Fibroblast of skin of abdomen (primary cell): ENCODE results near the gene MORN3.
"Not testable (repeated sequence)": the region's sequence is repeated elsewhere in the genome, so short reads cannot be mapped to it uniquely, and the experiment has no call there.

ENCODE experiments used
- DNase-seq: peaks from one replicate; pipeline ENCODE4 v3.0.0-alpha.2; 2013

Gene MORN3

DNA sequence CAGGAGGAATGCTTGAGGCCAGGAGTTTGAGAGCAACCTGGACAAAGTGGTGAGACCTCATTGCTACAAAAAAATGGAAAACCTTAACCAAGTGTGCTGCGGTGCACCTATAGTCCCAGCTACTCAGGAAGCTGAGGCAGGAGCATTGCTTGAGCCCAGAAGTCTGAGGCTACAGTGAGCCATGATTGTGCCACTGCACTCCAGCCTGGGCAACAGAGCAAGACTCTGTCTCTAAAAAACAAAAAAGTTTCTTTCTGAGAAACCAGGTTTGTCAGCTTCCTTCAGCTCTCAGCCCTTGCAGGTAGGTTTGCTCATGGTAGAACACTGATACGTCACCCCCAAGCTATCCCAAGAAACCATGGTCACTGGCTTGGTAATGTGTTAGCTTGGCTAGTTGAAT, 20.0 kb upstream of the MORN3 start:
- DNase-seq: no peak

DNA sequence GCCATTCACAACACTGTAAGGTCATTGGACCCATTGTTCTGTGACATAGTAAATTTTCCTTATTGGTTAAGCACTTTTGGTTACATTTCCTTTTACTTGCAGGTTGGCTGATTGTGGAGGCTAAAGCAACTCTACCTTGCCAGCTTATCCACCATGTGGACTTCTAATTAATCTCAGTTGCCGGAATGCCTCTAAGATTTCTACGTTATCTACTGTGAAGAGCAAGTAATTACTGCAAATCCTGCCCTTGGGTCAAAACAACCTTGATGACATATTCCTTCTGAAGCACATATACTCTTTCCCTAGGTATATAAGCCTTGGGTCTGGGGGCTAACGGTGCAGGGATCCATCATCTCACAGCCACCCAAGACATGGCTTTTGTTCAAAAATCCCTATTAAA, 19.5 kb upstream of the MORN3 start:
- no peak for DNase-seq

DNA sequence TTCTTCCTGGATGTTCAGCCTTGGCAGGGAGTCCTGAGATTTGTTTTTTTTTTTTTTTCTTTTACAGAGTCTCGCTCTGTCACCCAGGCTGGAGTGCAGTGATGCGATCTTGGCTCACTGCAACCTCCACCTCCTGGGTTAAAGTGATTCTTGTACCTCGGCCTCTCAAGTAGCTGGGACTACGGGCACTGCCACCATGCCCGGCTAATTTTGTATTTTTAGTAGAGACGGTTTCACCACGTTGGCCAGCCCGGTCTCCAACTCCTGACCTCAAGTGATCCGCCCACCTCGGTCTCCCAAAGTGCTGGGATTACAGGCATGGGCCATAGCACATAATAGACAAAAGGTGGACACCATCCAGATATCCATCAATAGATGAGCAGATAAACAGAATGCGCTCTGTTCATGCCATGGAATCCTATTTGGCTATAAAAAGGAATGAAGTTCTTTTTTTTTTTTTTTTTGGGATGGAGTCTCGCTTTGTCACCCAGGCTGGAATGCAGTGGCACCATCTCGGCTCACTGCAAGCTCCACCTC, 10.3 kb upstream of the MORN3 start:
- not testable (repeated sequence) for DNase-seq

DNA sequence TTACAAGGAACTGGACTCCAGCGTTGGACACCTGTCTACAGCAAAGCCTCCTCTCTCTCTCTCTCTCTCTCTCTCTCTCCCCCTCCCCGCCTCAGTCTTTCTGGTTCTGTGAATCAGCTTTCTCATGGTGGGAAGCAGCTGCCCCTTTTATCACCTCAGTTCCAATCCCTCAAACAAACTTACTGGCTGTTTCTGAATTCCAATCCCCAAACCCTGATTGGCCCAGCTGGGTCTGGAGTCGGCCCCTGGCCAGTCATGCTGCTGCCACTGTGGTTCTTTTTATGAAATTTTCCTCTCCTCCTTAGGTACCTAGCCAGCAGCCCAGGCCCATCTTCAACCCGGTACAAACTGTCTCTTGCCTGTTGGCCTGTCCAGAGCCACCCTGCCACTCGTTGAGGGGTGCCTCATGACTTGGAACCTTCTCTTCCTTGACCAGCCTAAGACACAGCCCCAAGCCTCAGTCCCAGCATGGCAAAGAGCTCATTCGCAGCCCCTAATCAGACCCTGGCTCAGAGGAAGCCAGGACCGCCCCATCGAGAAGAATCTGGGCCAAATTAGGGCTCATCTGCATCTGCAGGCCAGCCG, 9.4 kb upstream of the MORN3 start:
- no peak for DNase-seq

DNA sequence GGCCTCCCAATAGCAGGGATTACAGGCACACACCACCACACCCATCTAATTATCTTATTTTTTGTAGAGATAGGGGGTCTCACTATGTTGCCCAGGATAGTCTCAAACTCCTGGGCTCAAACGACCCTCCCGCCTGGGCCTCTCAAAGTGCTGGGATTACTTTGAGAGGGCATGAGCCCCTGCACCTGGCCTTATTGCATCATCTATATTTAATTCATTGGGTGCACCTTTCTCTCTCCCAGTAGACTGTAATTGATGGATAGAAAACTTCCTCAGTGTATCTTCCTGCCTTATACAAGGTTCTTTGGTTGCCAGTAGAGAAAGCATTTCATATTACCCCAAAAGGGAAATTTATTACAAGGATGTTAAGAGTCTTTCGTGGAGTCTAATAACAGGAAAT, 8.9 kb upstream of the MORN3 start:
- no peak for DNase-seq

DNA sequence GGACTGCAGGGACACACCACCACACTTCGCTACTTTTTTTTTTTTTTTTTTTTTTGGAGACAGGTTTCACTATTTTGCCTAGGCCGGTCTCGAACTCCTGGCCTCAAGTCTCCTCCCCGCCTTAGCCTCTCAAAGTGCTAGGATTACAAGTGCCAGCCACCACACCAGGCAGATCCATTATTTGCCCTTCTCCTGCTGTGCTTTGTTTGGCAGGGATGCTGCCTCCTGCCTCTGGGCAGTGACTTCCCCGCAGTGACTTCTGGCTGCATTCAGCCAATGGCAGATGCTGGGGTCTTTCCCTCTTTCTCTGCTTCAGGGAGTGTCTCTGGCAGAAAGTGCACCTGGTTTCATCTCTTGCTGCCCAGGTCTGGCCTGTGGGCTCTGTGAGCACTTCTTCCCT, 6.7 kb upstream of the MORN3 start:
- no peak for DNase-seq

DNA sequence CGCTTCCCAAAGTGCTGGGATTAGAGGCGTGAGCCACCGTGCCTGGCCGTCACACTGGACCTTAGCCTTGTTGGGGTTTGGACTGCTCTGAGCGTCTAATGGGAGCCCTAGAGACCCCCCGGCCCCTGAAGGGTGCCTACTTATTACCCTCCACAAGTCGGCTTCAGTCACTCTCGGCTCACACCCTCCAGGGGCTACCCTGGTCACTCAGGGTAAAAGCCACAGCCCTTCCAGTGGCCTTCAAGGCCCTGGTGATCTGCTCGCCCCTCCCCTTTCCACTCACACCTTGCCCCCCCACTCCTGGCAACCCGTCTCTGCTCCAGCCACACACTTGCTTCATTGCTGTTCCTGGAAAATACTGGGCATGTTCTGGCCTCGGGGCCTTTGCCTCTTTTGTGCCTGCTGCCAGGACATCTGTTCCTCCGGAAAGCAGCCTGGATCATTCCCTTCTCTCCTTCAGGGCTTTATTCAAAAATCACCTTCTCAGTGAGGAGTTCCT, 3.6 kb upstream of the MORN3 start:
- no peak for DNase-seq

DNA sequence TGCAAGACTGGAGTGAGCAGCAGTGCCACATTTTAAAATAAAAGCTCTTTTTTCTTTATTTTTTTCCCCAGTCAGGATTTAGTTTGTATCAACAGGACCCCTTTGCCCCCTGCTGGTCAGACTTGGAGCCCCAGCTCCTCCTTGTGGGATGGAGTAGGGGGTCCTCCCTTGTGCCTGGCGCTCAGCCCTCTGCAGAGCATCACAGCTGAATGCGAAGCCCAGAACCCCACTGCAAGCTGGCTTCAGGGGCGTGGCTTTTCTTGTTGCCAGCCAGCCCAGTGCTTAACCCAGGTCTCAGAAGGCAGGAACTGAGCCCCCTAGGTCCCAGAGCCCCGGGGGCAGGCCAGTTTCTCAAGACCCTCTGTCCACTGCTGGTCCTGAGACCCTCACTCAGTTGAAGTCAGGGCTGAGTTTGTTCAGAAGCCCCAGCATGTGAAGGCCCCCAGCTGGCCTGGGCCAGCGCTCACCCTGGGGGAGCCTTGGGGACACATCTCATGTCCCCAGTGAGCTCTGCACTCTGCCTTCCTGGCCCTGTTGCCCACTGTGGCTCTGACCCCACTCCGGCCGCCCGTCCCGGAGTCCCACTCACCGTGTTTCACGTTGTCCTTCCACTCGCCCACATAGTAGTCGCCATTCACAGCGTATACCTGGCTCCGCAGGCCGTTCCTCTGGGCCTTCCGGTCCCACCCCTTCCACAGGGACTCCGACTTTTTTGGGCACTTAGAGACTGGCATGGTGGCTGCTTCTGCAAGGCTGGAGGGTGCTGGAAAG, 519 bp downstream of the MORN3 start:
- DNase-seq: peak; percentile 44

DNA sequence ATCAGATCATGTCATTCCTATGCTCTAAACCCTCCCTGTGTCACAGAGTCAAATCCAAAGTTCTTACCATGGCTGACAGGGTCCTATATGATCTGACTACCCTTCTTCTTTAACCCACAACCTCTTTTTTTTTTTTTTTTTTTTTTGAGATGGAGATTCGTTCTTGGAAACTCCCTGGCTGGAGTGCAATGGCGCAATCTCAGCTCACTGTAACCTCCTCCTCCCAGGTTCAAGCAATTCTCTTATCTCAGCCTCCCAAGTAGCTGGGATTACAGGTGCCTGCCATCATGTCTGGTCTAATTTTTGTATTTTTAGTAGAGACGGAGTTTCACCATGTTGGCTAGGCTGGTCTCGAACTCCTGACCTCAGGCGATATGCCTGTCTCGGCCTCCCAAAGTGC, 2.6 kb downstream of the MORN3 start:
- DNase-seq: not testable (repeated sequence)

DNA sequence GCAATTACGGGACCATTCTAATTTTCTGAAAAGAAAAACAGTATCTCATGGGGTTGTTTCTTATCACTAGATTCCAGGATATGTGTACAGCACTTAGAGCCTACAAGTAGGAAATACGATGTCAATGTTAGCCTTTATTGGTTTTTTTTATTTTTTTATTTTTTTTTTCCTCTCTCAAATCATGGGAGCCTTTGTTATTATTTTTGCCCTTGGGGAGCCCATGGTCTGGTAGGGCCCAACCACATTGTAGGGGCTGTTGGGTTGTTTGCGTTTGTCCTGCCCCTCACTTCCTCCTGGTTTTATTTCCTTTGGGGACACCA, 5.9 kb downstream of the MORN3 start:
- DNase-seq: no peak

DNA sequence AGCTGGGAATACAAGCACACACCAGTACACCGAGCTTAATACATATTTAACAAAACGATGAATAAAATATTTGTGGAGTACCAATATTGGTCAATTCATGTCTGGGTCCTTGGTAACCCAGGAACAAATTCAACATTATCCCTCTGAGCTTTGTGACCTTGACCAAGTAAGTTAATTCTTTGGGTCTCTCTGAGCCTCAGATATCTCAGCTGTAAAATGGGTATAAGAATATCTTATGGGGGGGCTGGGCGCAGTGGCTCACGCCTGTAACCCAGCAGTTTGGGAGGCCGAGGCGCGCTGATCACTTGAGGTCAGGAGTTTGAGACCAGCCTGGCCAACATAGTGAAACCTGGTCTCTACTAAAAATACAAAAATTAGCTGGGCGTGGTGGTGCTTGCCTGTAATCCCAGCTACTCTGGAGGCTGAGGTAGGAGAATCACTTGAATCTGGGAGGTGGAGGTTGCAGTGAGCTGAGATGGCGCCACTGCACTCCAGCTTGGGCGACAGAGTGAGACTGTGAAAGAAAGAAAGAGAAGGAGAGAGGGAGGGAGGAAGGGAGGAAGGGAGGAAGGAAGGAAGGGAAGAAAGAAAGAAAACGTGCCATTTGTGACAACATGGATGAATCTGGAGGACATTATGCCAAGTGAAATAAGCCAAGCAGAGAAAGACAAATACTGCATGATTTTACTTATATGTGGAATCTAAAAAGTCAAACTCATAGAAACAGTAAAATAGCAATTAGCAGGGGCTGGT, 7.9 kb downstream of the MORN3 start:
- DNase-seq: not testable (repeated sequence)

DNA sequence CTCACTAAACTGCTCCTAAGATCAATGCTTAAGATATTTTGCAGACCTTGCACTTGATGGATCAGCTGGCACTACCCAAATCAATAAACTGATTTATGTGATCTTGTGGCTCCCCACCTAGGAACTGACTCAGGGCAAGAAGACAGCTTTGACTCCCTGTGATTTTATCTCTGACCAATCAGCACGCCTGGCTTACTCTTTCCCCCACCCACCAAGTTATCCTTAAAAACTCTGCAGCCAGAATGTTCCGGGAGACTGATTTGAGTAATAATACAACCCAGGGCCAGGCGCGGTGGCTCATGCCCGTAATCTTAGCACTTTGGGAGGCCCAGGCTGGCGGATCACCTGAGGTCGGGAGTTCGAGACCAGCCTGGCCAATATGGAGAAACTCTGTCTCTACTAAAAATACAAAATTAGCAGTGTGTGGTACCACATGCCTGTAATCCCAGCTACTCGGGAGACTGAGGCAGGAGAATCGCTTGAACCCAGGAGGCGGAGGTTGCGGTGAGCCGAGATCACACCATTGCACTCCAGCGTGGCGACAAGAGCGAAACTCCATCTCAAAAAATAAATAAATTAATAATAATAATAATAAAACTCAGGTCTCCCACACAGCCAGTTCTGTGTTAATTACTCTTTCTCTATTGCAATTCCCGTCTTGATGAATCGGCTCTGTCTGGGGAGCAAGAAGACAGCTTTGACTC, 12.0 kb downstream of the MORN3 start:
- DNase-seq: no peak

DNA sequence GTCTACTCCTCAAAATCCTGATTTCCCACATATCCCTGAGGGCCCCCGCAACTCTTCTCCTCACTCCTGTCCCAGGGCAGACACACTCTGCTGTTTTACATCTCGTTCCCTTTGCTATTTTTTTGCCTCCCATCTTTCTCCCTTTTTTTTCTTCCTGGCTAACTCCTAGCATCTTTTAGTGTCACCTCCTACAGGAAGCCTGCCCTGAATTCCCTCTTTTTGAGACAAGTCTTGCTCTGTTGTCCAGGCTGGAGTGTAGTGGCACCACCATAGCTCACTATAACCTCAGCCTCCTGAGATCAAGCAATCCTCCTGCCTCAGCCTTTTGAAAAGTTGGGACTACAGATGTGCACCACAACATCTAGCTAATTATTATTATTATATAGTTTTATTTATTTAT, 13.3 kb downstream of the MORN3 start:
- no peak for DNase-seq

DNA sequence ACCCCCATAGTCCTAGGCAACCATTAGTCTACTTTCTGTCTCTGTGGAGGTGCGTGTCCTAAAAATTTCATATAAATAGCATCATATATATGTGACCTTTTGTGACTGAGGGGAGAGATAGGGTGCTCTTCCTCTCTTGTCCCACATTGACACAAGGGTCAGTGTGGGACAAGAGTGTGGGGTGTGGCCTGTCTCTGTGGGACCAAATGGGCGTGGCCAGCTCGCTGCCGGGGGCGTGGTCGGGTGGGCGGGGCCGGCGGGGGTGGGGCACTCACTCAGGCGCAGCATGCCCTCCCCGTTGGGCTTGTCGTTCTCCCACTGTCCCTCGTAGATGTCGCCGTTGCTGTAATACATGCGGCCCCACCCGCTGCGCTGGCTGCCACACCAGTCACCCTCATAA, 15.5 kb downstream of the MORN3 start:
- DNase-seq: no peak

DNA sequence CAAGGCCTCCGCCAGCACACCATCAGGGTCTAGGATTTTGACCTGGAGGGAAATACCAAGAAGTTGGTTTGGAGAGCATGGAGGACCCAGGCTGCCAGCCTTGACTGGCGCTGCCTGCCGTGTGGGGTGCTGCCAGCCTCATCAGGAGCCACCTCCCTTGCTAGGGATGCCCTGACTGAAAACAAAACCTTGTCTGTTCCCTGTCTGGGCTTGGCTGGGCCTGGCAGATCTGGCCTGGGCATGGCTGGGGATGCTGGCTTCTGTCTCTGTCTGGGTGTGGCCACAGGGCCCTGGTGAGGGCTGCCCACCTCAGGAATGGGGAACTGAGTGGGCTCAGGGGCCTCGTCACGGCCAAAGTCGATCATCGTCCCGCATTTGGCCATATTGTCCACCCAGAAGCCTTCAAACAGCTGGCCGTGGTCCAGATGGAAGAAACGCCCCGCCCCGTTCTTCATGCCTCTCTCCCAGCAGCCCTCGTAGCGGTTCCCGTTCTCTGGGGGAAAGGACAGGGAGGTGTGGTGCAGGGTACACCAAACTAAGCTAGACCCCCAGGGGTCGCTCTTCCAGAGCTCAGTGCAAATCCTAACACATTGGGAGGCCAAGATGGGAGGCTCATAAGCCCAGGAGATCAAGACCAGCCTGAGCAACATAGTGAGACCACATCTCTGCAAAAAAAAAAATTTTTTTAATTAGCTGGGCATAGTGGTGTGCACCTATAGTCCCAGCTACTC, 16.5 kb downstream of the MORN3 start:
- DNase-seq: no peak

DNA sequence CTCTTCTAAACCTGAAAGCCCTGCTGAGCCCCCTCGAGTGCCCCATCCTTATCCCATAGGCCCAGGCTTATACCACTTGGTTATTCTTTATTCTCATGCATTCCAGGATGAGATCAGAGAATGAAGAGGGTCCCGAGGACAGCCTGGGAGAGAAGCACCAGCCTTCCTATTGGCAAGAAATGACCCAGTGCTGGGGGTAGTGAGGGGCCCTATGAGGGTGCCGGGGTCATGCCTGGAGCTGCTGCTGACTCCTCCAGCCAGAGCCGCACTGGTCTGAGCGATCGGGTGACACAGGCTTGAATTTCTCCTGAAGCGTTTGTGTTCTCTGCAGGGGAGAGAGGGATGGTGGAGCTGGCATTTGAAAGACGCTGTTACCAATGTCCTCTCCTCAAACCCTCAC, 18.1 kb downstream of the MORN3 start:
- DNase-seq: no peak

DNA sequence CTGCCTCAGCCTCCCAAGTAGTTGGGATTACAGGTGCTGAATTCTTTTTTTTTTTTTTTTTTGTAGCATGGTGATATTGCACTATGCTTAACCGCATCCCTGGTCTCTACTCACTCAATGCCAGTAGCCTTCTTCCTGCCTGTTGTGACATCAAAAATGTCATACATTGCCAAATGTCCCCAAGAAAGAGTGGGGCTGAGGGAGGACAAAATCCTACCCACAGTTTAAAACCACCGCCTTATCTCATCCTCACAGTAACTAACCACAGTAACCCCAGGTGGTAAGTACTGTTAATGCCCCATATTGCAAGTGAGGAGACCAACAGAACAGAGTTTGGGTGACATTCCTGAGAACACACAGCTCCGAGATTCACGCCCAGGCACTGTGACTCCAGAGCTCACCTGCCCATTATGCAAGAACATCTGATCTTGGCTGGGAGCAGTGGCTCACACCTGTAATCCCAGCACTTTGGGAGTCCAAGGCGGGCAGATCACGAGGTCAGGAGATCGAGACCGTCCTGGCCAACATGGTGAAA, 19.6 kb downstream of the MORN3 start:
- no peak for DNase-seq

DNA sequence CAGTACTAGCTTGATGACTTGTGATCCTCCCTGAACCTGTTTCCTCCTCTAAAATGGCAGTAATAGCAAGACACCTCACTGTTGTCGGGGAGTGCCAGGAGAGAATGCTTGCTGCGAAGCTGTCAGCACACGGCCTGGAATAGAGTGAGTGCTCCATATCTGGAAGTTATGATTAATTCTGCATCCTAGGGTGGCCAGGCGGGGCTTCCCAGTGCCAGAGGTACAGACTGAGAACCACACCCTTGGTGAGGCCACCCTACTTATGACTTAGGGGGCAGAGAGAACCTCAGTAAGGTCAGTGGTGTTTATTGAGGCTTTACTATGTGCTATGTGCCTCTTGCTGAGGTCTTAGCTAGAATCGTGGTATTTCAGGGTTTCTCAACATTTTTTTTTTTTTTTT, 20.1 kb downstream of the MORN3 start:
- DNase-seq: no peak

DNA sequence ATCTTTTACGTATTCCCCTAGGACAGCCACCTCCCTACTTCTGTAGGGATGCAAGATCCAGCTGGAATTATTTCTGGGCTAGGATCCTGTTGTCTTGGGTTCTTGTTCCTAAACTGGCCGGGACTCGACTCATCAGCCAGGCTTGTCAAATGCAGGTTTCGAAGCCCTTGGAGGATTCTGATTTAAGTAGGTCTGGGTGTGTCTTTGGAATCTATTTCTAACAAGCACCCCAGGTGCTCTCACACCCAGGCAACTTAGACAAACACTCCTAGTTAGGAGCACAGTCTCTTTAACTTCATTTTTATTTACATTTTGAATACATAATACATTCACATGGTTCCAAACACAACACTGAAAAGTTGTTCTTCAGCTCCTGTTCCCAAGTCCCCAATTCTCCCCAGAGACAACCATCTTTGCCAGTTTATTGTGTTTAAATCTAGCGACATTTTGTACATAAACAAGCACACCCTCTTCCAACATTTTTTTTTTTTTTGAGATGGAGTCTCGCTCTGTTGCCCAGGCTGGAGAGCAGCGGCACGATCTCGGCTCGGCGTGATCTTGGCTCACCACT, 20.9 kb downstream of the MORN3 start:
- DNase-seq: no peak

DNA sequence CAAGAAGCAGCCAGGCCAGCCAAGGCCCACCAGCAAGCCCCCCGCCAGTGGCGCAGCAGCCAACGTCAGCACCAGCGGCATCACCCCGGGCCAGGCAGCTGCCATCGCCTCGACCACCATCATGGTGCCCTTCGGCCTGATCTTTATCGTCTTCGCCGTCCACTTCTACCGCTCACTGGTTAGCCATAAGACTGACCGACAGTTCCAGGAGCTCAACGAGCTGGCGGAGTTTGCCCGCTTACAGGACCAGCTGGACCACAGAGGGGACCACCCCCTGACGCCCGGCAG, 28.2 kb downstream of the MORN3 start:
- no peak for DNase-seq

DNA sequence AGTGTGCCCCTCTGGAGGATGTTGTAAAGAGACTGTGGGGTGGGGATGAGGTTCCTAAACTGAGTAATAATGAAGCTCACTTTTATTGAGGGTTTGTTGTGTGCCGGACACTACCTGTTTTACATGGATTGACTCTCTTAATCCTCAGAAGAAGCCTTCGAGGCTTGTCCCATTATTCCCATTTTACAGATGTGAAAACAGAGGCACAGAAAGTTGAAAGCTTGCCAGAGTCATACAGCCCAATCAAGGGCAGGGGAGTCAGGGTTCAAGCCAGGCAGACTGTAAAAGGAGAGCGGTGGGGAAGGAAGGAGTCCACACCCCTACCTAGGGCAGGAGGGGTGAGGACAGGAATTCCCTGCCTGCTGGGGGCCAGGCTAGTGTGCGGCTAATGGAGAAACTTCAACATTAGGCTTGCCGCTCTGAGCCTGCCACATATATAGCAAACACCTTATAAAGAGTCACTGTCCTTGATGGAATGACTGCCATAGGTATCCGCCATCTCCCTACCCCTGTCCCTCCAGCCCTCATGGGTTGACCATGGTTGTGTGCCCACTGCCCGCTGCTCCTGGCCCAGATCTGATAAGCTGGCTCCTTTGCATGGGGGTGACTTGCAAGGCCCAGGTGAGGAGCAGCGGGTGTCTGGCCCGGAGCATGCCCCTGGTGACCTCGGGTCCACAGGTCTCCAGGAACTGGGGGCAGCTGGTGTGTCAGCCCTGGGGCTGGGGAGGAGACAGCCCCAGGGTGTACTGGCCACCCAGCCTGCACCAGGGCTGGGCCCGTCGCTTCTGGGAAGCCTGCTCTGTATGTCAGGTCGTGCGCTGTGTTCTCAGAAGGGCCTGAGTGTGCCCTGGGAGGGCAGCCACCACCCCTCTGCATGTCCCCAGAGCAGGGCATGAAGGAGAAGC, 30.9 kb downstream of the MORN3 start:
- no peak for DNase-seq
